Peyer's patch (tissue), 4 donors: ENCODE measurements around the gene SESTD1. TPM values are rescaled to one million over a fixed set of nuclear protein-coding genes. Genes with fewer than 3 reads are reported as not detected.

Experiments used
- DNase-seq, 3 donors: peaks; one replicate each; pipeline ENCODE4 v3.0.0-alpha.2; 2017 to 2019
- H3K27ac ChIP-seq, 4 donors: fragments of 200-600 bp; sonication (generic); one replicate each; pipeline ENCODE4 v1.5.1; 2016 to 2019
- H3K27me3 ChIP-seq, 2 donors: fragments of 200-600 bp; sonication (generic); one replicate each; pipeline ENCODE4 v1.5.1; 2019
- H3K36me3 ChIP-seq, 3 donors: fragments of 200-600 bp; sonication (generic); one replicate each; pipeline ENCODE4 v1.5.1; 2016 to 2019
- H3K4me1 ChIP-seq, 4 donors: fragments of 200-600 bp; sonication (generic); one replicate each; pipeline ENCODE4 v1.5.1; 2016 to 2019
- H3K4me3 ChIP-seq, 4 donors: fragments of 200-600 bp; sonication (generic); 1 replicate in 3 of 4; 2 replicates in 1 of 4; pipeline ENCODE4 v1.5.1; 2016 to 2019; ENCODE audit warnings: mild to moderate bottlenecking in 1 of 4
- H3K9me3 ChIP-seq, 4 donors: fragments of 200-600 bp; sonication (generic); one replicate each; pipeline ENCODE4 v1.5.1; 2016 to 2019; ENCODE audit warnings: mild to moderate bottlenecking in 1 of 4
- CTCF ChIP-seq, 6 experiments: fragments of 450-650 bp in 4 of 6; fragments of 200-600 bp in 2 of 6; sonication (generic) in 1 of 6; IDR thresholded peaks; one replicate each; pipeline ENCODE4 v1.5.1; 2017 to 2019; ENCODE audit warnings: antibody characterized with exemption in 6 of 6, mild to moderate bottlenecking in 3 of 6, moderate library complexity in 1 of 6
- POLR2A ChIP-seq, 2 donors: fragments of 450-650 bp; IDR thresholded peaks; one replicate each; pipeline ENCODE4 v1.5.1; 2017; ENCODE audit warnings: antibody characterized with exemption in 2 of 2, mild to moderate bottlenecking in 2 of 2, moderate library complexity in 2 of 2
- total RNA-seq, 4 donors: library from RNA; depleted of rRNA; stranded (reverse); fragments of >200 nt; gene quantifications; one replicate each; pipeline ENCODE4 v1.1.0, GENCODE V29; 2016

The SESTD1 gene
- total RNA-seq, 4 donors from 2014 or later: 19.3 to 66.0 (median 39.6) TPM

- no peak for TF ChIP-seq POLR2A (IDR thresholded peaks at IDR 0.05)
- no peak for DNase-seq
- H3K9me3 ChIP-seq: no peaks in the 10 kb centered on the region
- H3K27me3 ChIP-seq: no peaks in the 10 kb centered on the region
- H3K36me3 ChIP-seq: no peaks in the 10 kb centered on the region
- H3K4me1 ChIP-seq: no peaks in the 10 kb centered on the region
- H3K27ac ChIP-seq: no peak overlapping the region
- no peak overlapping the region for H3K4me3 ChIP-seq
Observed at GRCh38 chr2:179082697-179083096, 181.9 kb downstream of the SESTD1 start.

DNA sequence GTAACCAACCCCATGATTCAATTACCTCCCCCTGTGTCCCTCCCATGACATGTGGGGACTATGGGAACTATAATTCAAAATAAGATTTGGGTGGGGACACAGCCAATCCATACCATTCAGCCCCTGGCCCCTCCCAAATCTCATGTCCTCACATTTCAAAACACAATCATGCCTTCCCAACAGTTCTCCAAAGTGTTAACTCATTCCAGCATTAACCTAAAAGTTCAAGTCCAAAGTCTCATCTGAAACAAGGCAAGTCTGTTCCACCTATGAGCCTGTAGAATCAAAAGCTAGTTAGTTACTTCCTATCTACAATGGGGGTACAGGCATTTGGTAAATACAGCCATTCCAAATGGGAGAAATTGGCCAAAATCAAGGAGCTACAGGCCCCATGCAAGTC is 182.7 kb downstream of the SESTD1 start:
- DNase-seq: no peak
- no peaks in the 10 kb centered on the region for H3K36me3 ChIP-seq
- H3K27me3 ChIP-seq: no peaks in the 10 kb centered on the region
- H3K4me1 ChIP-seq: no peaks in the 10 kb centered on the region
- TF ChIP-seq POLR2A (IDR thresholded peaks at IDR 0.05) (no peak), CTCF (IDR thresholded peaks at IDR 0.05) (no peak)
- no peak overlapping the region for H3K27ac ChIP-seq
- no peaks in the 10 kb centered on the region for H3K9me3 ChIP-seq
- H3K4me3 ChIP-seq: no peak overlapping the region

- no peak for TF ChIP-seq POLR2A (IDR thresholded peaks at IDR 0.05)
- TF ChIP-seq CTCF (IDR thresholded peaks at IDR 0.05): no peak
Observed at GRCh38 chr2:179072527-179072926, 192.1 kb downstream of the SESTD1 start.

DNA sequence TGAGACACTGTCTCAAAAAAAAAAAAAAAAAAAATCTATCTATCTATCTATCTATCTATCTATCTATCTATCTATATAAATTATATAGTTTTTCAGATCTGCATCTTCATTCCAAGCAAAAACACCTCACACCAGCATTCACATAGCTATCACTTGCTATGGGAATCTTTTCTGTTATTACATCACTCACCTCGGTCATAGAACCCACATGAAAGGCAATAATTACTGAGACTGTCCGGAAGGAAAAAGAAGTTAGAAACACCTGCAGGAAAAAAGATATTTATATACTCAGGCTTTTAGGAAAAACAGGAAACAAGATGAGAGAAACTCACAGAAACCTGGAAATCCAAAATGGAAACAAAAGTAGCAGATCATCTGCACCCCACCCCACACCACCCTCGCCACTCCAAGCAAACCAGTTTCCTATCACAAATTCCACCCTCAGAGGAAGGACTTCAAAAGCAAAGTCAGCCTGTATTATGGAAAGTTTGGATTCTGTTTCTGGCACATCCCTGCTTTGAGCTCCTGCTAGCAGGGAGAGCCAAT is 192.7 kb downstream of the SESTD1 start:
- Histone ChIP-seq H3K4me1 (no peaks in the 10 kb centered on the region), H3K4me3 (no peak overlapping the region), H3K36me3 (no peaks in the 10 kb centered on the region), H3K9me3 (no peaks in the 10 kb centered on the region), H3K27ac (no peak overlapping the region), H3K27me3 (no peaks in the 10 kb centered on the region)
- no peak for DNase-seq
- TF ChIP-seq POLR2A (IDR thresholded peaks at IDR 0.05) (no peak), CTCF (IDR thresholded peaks at IDR 0.05) (no peak)

More at GRCh38 chr2:179072527-179072926, 192.1 kb downstream of the SESTD1 start:
- no peaks in the 10 kb centered on the region for H3K27me3 ChIP-seq
- no peaks in the 10 kb centered on the region for H3K36me3 ChIP-seq
- no peak overlapping the region for H3K27ac ChIP-seq
- no peak for DNase-seq
- no peaks in the 10 kb centered on the region for H3K4me1 ChIP-seq
- H3K9me3 ChIP-seq: no peaks in the 10 kb centered on the region
- H3K4me3 ChIP-seq: no peak overlapping the region

- no peak for TF ChIP-seq POLR2A (IDR thresholded peaks at IDR 0.05)
- no peak for TF ChIP-seq CTCF (IDR thresholded peaks at IDR 0.05)
- Histone ChIP-seq H3K9me3 (no peaks in the 10 kb centered on the region), H3K4me1 (no peaks in the 10 kb centered on the region)
Observed at GRCh38 chr2:179070895-179071294, 193.7 kb downstream of the SESTD1 start.

DNA sequence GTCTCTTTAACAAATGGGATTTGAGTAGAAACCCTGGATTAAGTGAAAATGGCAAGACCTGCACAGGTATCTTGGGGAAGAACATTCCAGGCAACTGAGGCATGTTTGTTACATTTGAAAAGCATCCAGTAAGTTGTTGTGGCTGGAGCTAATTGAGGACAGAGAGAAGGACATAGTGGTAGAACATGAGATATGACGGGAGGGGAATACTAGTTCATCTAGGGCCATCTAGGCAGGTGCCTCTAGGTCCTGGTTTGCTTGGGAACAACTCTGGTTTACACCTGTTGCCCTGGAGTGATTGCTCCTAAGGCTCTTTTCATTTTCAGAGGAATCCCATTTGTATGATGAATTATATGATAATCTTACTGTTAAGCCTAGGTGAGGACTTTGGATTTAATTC is 194.9 kb downstream of the SESTD1 start:
- Histone ChIP-seq H3K36me3 (no peaks in the 10 kb centered on the region), H3K9me3 (no peaks in the 10 kb centered on the region), H3K27ac (no peak overlapping the region), H3K4me3 (no peak overlapping the region), H3K27me3 (no peaks in the 10 kb centered on the region), H3K4me1 (no peaks in the 10 kb centered on the region)
- DNase-seq: no peak
- TF ChIP-seq CTCF (IDR thresholded peaks at IDR 0.05): no peak
- TF ChIP-seq POLR2A (IDR thresholded peaks at IDR 0.05): no peak

More at GRCh38 chr2:179070895-179071294, 193.7 kb downstream of the SESTD1 start:
- Histone ChIP-seq H3K4me3 (no peak overlapping the region), H3K27me3 (no peaks in the 10 kb centered on the region), H3K36me3 (no peaks in the 10 kb centered on the region), H3K27ac (no peak overlapping the region)
- DNase-seq: no peak
